ENCODE results near the gene KCNB1. TPM values are rescaled to one million over a fixed set of nuclear protein-coding genes. Genes with fewer than 3 reads are reported as not detected.

KCNB1 gene
- total RNA-seq, 1 donor from 2014 or later, result not detected

DNA sequence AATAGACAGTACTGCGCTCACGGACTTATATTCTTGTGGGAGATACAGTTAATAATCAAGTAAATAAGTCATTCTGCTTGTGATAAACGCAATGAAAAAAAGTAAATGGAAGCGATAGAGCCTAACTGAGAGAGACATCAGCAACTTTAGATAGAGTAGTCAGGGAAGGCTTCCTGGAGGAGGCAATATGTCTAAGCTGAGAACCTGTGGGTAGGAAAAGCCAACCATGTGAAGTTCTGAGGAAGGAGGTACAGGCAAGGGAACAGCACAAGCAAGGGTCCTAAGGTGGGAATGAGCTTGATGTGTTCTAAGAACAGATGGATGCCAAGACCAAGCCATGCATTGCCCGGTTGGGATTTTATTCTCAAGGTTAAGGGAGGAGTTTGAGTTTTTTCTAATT, 7.2 kb upstream of the KCNB1 start:
- no peak for DNase-seq
- H3K9me3 Mint-ChIP-seq, result no peaks in the 10 kb centered on the region
- CTCF ChIA-PET, result no interaction called here
- no peak overlapping the region for H3K27ac Mint-ChIP-seq
- TF ChIP-seq CTCF (IDR thresholded peaks at IDR 0.05), result no peak
- POLR2A ChIA-PET, result no interaction called here
- H3K27me3 Mint-ChIP-seq, result peaks cover 41% of the 10 kb centered on the region
- intact Hi-C loops (cut with micrococcal nuclease), result no loop called here
- no peaks in the 10 kb centered on the region for H3K36me3 Mint-ChIP-seq (ENCODE audit: low read depth)
- no peak overlapping the region for H3K4me3 Mint-ChIP-seq
- ATAC-seq (ENCODE audit: low read depth), result no peak
- H3K4me1 Mint-ChIP-seq, result peaks cover 2% of the 10 kb centered on the region

GRCh38 chr20:49486064-49486463, 3.6 kb upstream of the KCNB1 start:
- ATAC-seq (ENCODE audit: low read depth) (no peak), DNase-seq (no peak)
- H3K27me3 Mint-ChIP-seq, result peaks cover 57% of the 10 kb centered on the region
- no peaks in the 10 kb centered on the region for H3K9me3 Mint-ChIP-seq
- no peak overlapping the region for H3K27ac Mint-ChIP-seq
- ChIA-PET CTCF (no interaction called here), POLR2A (interaction anchor here (0.5 kb wide), 1 partner anchor 505 kb away, joined by 12 read pairs; no protein-coding TSS in a partner anchor)
- no peaks in the 10 kb centered on the region for H3K36me3 Mint-ChIP-seq (ENCODE audit: low read depth)
- peaks cover 8% of the 10 kb centered on the region for H3K4me1 Mint-ChIP-seq
- no peak for TF ChIP-seq CTCF (IDR thresholded peaks at IDR 0.05)
- H3K4me3 Mint-ChIP-seq, result no peak overlapping the region
- intact Hi-C loops (cut with micrococcal nuclease), result no loop called here

DNA sequence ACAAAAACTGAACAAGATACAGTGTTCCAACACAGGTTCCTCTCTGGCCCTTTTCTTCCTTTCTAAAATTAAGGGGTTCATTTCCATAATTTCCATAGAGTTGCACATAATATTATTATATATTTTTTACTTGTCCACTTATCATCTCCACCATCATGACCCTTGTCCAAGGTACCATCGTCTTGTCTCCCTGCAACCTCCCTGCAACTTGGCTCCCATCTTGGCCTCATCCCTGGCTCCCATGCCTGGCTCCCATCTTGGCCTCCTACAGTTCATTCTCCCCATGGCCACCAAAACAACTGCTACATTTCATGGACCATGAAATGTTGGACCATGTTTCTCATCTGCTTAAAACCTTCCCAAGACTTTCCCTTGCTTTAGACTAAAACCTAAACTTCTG, 3.1 kb upstream of the KCNB1 start:
- Mint-ChIP-seq H3K36me3 (ENCODE audit: low read depth) (no peaks in the 10 kb centered on the region), H3K9me3 (no peaks in the 10 kb centered on the region), H3K27ac (no peak overlapping the region), H3K27me3 (peaks cover 60% of the 10 kb centered on the region), H3K4me1 (peaks cover 8% of the 10 kb centered on the region), H3K4me3 (no peak overlapping the region)
- DNase-seq (no peak), ATAC-seq (ENCODE audit: low read depth) (no peak)
- CTCF ChIA-PET, result no interaction called here
- POLR2A ChIA-PET, result no interaction called here
- intact Hi-C loops (cut with micrococcal nuclease), result no loop called here
- TF ChIP-seq CTCF (IDR thresholded peaks at IDR 0.05), result no peak

DNA sequence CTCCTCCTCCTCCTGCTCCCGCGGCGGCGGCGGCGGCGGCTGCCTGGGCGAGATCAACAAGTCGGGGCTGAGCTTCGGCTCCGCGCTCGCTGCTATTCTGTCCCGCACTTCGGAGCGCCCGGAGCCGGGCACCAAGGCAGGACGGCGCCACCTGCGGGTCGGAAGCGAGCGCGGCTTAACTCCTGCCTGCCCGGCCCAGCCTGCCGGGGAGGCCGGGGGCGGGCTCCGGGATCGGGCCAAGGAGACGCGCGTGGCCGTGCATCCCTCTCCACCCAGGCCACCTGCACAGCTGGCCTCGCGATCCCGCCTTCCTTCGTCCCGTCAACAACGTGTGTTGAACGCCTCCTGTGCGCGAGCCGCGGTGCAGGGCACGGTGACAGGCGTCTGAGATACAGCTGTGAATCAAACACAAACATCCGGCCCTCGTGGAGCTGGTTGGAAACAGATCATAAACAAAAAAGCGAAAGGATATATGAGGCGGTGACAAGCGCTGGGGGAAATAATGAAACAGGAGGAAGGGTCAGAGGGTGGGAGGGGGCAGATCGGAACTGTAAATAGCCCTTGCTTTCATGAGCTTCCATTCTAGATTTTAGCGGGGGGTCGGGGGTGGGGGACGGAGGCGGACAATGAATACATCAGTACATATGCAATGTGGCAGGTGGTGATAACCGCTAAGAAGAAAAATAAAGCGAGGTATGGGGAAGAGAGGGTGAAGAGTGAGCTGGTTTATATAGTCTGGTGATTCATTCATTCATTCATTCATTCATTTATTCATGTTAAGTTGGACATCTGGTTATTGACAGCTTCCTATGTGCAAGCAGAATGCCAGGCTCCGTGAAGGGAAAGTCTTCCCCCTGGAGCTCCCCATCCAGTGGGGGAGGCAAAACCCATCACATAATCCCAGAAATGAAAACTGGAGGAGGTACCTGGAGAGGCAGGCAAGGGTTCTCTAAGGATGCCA, 2.0 kb upstream of the KCNB1 start:
- POLR2A ChIA-PET, result no interaction called here
- DNase-seq (peak; percentile 42), ATAC-seq (ENCODE audit: low read depth) (peak; percentile 71)
- Mint-ChIP-seq H3K9me3 (no peaks in the 10 kb centered on the region), H3K4me1 (peaks cover 8% of the 10 kb centered on the region), H3K27ac (no peak overlapping the region), H3K36me3 (ENCODE audit: low read depth) (no peaks in the 10 kb centered on the region), H3K27me3 (peaks cover 56% of the 10 kb centered on the region), H3K4me3 (peak overlapping the region; percentile 78)
- no peak for TF ChIP-seq CTCF (IDR thresholded peaks at IDR 0.05)
- CTCF ChIA-PET, result no interaction called here
- intact Hi-C loops (cut with micrococcal nuclease), result loop anchor here (5.0 kb wide), 1 partner anchor 1662 kb away; no protein-coding TSS in a partner anchor

DNA sequence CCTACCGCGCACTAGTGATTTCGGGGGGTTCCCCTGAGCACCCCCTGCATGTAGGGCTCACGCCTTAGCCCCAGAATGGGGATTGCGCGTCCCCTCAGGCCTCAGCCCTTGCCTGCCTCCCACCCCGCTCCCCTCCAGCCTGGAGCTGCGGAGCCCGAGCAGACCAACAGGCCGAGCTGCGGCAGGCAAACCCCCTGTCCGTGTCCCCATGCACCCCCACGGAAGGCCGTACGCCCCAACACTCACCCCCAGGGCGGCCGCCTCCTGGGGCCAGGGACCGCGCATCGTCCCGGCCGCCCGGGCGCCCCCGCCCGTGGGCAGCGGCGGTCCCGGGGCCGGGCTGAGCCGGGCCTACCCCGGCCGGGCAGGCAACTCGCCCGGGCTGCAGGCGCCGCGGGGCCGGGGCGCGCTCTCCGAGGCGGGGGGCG, 1.2 kb upstream of the KCNB1 start:
- peaks cover 55% of the 10 kb centered on the region for H3K27me3 Mint-ChIP-seq
- ATAC-seq (ENCODE audit: low read depth) (no peak), DNase-seq (no peak)
- no peak overlapping the region for H3K27ac Mint-ChIP-seq
- no peaks in the 10 kb centered on the region for H3K36me3 Mint-ChIP-seq (ENCODE audit: low read depth)
- TF ChIP-seq CTCF (IDR thresholded peaks at IDR 0.05), result no peak
- H3K4me3 Mint-ChIP-seq, result no peak overlapping the region
- H3K9me3 Mint-ChIP-seq, result no peaks in the 10 kb centered on the region
- intact Hi-C loops (cut with micrococcal nuclease), result loop anchor here (5.0 kb wide), 1 partner anchor 1661 kb away; no protein-coding TSS in a partner anchor
- peaks cover 8% of the 10 kb centered on the region for H3K4me1 Mint-ChIP-seq
- POLR2A ChIA-PET, result no interaction called here
- CTCF ChIA-PET, result no interaction called here
